HG02970 (cell line): ENCODE results near the gene LPCAT1.
"Not testable (repeated sequence)": the region's sequence is repeated elsewhere in the genome, so short reads cannot be mapped to it uniquely, and the experiment has no call there.

Experiments
- ATAC-seq: cut with Tn5 transposase; IDR thresholded peaks from one replicate; pipeline ENCODE4 v1.9.1; 2021; ENCODE audit warnings: mild to moderate bottlenecking, moderate library complexity, moderate number of reproducible peaks; ENCODE audit not compliant: unreplicated experiment, low FRiP score

LPCAT1 gene

DNA sequence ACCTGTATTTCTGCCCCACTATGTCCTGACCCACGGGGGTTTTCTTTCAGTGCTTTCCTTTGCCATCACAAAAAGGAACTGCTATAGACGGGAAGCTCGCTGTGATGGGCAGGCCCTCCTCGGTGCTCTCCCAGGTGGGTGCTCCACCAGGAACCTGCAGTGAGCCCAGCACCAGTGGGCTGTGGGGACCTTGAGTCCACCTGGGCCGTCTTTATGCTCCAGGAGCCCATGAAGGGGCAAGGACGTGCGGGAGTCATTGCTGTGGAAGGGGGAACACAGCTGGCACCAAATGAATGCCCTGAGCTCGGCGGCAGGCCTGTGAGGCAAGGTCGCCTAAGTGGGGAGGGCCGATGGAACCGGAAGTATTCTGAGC lies 41.8 kb downstream of the LPCAT1 start:
- no peak for ATAC-seq

DNA sequence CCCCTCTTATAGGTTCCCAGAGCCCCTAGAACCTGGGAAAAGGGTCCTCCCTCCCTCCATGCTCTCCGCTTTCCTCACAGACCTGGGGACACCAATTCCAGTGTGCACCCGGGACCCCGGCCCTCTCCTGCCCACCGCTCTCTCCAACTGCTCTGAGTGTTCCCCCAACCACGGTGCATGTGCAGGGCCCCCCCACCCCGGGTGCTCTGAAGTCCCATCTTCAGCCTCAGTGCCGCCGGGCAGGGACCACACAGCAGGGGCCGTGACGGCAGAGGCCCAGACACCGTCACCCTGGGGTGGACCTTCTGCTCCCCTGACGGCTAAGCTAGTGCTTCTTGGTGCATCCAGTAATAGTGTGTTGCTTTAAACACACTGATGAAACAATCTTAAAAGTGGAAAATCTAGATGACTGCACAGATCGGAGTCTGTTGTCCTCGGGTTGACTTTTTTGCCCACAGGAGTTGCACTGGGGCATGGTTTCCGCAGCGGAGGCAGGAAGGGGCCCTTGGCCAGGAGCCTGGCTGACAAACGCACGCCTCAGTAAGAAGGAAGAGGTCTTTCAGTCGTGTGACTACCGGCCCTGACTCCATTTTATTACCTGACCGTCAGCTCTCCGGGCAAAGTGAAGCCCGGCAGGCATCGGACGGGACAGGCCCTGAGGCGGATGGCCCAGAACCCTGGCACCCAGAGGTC lies 42.3 kb downstream of the LPCAT1 start:
- ATAC-seq: no peak

- no peak for ATAC-seq
Measured at GRCh38 chr5:1480806-1481205, 43.0 kb downstream of the LPCAT1 start.

GRCh38 chr5:1480217-1480616 lies 43.5 kb downstream of the LPCAT1 start:
- ATAC-seq: no peak

DNA sequence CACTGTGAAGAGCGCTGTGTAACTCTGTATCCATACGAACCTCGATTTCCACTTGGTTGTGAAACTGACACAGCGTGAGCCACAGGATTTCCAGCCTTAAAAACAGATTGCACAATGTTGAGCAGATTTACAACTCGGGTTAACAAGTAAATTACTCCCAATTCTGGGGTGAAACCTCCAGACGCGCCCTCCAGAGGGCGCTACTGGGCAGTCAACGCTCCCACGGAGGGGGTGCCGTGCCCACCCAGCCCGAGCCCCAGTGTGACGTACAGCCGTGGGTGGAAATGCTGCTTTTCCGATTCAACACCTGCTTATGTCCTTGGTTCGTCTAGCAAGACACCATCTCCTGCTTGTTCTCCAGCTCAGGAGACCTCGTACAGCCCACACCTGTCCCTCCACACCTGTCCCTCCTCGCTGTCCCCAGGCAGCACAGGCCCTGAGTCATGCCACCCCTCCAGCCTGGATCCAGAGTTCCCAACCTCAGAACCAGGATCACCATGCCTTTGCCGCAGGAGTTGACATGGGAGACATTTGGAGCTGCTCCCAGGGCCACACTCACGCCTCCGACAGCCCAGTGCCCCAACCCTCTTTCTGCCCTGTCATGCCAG lies 44.1 kb downstream of the LPCAT1 start:
- ATAC-seq: no peak

- no peak for ATAC-seq
Measured at GRCh38 chr5:1479066-1479465, 44.7 kb downstream of the LPCAT1 start.

DNA sequence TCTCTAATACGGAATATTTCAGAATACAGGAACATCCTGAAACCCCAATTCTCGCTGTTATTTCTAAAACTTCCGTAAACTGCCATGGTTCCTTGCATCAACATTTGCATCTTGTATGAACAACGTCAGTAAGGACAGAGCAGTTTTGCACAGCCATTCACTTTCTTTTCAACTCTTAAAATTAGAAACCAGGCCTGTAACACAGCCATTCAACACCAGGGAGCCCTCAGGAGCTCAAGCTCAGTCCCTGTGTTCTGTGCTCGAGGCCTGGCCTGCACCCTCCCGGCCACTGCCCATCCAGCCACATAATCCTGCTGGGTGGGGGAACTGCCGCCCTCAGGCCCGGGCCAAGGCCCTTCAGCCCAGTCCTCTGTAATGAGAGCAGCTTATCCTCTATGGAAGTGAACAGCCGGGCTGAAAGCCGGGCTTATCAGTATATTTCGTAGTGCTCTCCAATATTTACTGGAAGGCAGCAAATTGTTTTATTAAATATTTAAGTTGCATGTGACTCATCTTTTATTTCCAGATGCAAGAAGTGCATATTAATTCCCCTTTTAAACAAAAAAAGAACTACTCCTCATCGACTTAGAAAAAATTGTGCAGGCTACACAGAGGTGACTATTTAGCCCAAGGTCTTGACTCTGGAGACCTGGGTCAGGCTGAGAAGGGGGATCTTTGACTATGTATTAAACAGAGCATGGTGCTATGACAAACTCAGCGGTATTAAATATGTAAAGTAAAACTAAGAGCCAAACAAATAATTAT lies 45.3 kb downstream of the LPCAT1 start:
- no peak for ATAC-seq

GRCh38 chr5:1477341-1477740 lies 46.4 kb downstream of the LPCAT1 start:
- no peak for ATAC-seq

DNA sequence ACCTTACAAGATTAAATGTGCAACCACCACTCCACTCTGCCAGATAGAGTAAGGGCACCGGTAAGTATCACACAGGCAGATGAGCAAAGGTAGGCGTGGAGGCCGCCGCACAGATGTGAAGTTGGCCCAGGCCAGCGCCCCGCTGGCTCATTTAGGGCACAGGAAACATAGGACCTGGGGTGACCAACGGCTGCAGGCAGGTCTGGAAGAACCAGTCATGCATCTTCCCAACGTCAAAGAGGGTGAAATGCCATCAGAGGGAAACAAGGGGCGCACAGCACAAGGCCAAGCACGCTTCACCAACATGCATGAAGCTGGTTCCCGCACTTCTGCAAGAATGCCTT lies 46.8 kb downstream of the LPCAT1 start:
- ATAC-seq: no peak

- no peak for ATAC-seq
Measured at GRCh38 chr5:1476181-1476966, 47.4 kb downstream of the LPCAT1 start.

- not testable (repeated sequence) for ATAC-seq
Measured at GRCh38 chr5:1475544-1475900, 48.2 kb downstream of the LPCAT1 start.

DNA sequence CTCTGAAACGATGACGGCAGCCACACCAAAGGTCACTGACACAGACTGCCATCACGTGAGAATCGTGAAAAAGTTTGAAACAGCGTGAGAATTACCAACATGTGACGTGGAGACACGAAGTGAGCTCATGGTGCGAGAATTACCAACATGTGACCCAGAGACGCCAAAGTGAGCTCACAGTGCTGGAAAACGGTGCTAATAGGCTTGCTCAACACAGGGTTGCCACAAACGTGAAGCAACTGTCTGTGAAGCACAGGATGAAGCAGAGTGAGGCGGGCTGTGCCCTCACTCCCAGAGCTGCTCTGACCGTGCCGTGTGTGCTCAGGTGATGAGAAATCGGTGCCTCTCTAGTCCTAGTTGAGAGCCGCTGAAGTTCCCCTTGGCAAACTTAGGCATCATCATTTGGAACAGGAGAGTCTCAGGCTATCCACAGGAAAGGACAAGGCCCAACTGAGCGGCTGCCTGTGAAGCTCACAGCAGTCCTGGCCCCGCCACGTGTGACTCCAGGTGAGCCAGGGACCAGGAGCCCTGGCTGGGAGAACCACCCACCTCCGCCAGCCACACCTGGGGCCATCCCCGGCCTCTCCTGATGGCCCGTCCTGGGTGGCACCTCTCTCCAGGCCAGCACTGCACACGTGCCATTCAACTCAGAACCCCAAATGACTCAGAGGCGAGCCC lies 48.8 kb downstream of the LPCAT1 start:
- ATAC-seq: no peak

DNA sequence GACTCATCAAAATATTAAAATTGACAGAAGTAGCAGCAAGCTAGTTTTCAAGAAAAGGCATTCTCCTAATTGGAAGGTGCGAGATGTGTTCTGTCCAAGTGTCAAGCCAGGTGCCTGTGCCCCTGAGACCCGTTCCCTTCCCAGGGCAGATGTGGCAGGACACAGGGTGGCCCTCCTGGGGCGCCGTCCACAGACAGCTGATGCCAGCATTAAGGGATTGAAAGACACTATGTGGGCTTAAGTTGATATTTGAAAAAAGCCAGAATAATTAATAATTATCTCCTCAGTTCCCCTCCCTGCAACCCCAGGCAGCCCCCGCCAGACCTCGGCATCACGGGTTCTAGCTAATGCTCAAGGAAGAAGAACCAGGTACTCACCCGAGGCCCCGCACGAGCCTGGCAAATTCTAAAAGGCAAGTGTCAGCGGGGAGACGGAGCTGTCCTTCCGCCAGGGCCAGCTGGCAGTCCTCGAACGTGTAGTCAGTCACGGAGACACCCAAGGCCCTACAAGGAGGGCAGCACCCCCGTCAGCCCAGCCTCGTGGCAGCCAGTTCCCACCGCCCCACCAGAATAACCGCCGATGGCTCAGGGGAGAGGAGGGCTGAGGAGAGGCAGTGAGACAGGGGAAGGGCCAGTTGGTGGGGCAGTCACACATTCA lies 49.4 kb downstream of the LPCAT1 start:
- ATAC-seq: no peak

DNA sequence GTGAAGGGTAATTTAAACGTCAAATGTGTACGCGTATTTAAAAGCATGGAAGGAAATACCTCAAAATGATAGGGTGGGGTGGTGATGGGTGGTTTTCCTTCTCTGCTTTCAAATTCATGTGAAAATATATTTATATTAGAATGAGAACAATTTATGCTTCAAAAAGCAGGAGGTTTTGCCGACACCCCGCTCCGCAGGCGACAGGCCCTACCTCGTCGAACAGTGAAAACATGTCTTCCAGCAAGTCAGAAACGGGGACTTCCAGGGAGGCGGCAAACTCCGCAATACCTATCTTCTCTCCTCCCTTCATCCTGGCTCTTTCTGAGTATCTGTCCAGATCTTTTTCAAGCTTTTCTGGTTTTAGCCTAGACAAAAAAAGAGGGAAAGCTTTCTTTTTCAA lies 50.0 kb downstream of the LPCAT1 start:
- no peak for ATAC-seq

DNA sequence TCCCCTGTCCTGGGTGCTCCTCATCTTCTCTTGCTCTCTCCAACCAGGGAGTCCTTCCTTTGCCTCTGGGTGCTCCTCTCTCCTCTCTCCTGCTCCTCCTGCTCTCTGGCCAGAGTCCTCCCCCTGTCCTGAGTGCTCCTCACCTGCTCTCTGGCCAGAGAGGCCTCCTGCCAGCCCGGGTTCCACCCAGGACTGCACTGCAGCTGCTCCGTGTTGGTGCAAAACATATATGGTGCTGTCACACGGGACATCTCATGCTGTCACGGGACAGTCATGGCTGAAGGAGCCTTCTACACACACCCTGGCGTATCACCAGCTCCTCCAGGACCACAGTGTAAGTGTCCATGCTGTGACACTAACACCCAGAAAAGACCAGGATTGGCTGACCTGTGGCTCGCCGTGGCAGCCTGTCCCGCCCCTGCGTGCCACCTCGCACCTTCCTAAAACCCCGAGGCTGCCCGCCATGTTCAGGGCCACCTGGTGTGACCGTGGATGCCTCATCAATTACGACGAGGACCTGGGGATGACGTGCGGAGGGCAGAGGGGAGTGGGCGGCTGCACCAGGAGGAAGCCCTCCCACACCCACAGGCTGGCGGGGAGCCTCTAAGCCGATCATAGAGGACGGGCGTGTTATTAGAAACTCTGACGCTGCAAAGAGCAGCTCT lies 50.7 kb downstream of the LPCAT1 start:
- ATAC-seq: no peak

GRCh38 chr5:1471997-1472963 lies 51.5 kb downstream of the LPCAT1 start:
- no peak for ATAC-seq

- ATAC-seq: no peak
Measured at GRCh38 chr5:1471240-1471853, 52.4 kb downstream of the LPCAT1 start.

DNA sequence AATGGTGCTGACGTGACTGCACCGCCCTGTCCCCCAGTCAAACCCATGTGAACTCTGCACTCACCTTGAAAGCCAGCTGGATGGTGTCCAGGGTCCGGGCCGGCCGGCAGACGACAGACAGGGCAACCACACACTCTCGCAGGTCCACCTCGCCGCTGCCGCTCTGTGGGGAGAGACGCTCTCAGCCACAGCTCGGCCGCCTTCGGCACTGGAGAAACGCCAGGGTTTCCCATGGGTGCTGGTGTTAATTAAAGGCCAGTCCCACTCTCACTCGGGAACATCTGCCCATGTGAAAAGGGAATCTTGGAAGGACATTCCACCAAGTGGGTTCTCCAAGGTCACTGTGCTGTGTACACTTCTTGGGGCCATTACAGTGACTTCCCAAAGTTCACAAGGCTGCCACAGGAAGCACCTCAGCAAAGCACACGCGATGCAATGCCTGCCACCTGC lies 53.0 kb downstream of the LPCAT1 start:
- ATAC-seq: no peak
